ENCODE results near the gene ANTXR1.

ANTXR1 gene

GRCh38 chr2:69217333-69218080, 204.5 kb downstream of the ANTXR1 start:
- no peaks in the 10 kb centered on the region for H3K4me1 ChIP-seq (ENCODE audit: low read depth, poor library complexity, severe bottlenecking)
- no peak overlapping the region for H3K4me2 ChIP-seq

GRCh38 chr2:69221512-69221911, 208.5 kb downstream of the ANTXR1 start:
- no peak overlapping the region for H3K4me2 ChIP-seq
- no peaks in the 10 kb centered on the region for H3K4me1 ChIP-seq (ENCODE audit: low read depth, poor library complexity, severe bottlenecking)
- H2AFZ ChIP-seq (ENCODE audit: low read depth), result no peak overlapping the region
- no peaks in the 10 kb centered on the region for H3K36me3 ChIP-seq (ENCODE audit: insufficient read depth)
- no peak overlapping the region for H3K27ac ChIP-seq
- H3K4me3 ChIP-seq (IDR thresholded peaks at IDR 0.05; ENCODE audit: insufficient read depth, low read depth, low read length), result no peak overlapping the region
- H3K9ac ChIP-seq, result no peak overlapping the region
- H3K27me3 ChIP-seq (ENCODE audit: insufficient read depth, low read depth), result no peaks in the 10 kb centered on the region
- H3K79me2 ChIP-seq (ENCODE audit: insufficient read depth, low read depth), result no peaks in the 10 kb centered on the region
- TF ChIP-seq CTCF (conservative IDR thresholded peaks at IDR 0.05; ENCODE audit: low read depth, low read length), result no peak
- no peaks in the 10 kb centered on the region for H4K20me1 ChIP-seq (ENCODE audit: insufficient read depth)

More at GRCh38 chr2:69217333-69218080, 204.5 kb downstream of the ANTXR1 start:
- Histone ChIP-seq H3K36me3 (ENCODE audit: insufficient read depth) (no peaks in the 10 kb centered on the region), H4K20me1 (ENCODE audit: insufficient read depth) (no peaks in the 10 kb centered on the region), H3K9ac (no peak overlapping the region), H3K27me3 (ENCODE audit: insufficient read depth, low read depth) (no peaks in the 10 kb centered on the region), H3K4me3 (IDR thresholded peaks at IDR 0.05; ENCODE audit: insufficient read depth, low read depth, low read length) (no peak overlapping the region), H3K79me2 (ENCODE audit: insufficient read depth, low read depth) (no peaks in the 10 kb centered on the region), H3K27ac (no peak overlapping the region), H2AFZ (ENCODE audit: low read depth) (no peak overlapping the region)
- TF ChIP-seq CTCF (conservative IDR thresholded peaks at IDR 0.05; ENCODE audit: low read depth, low read length), result no peak

GRCh38 chr2:69221960-69222751, 209.2 kb downstream of the ANTXR1 start:
- no peak overlapping the region for H3K27ac ChIP-seq

More at GRCh38 chr2:69221960-69222751, 209.2 kb downstream of the ANTXR1 start:
- no peaks in the 10 kb centered on the region for H4K20me1 ChIP-seq (ENCODE audit: insufficient read depth)
- H3K27me3 ChIP-seq (ENCODE audit: insufficient read depth, low read depth), result no peaks in the 10 kb centered on the region
- no peaks in the 10 kb centered on the region for H3K36me3 ChIP-seq (ENCODE audit: insufficient read depth)
- TF ChIP-seq CTCF (conservative IDR thresholded peaks at IDR 0.05; ENCODE audit: low read depth, low read length), result no peak
- no peak overlapping the region for H2AFZ ChIP-seq (ENCODE audit: low read depth)
- H3K4me1 ChIP-seq (ENCODE audit: low read depth, poor library complexity, severe bottlenecking), result no peaks in the 10 kb centered on the region
- H3K4me2 ChIP-seq, result no peak overlapping the region
- H3K79me2 ChIP-seq (ENCODE audit: insufficient read depth, low read depth), result no peaks in the 10 kb centered on the region
- no peak overlapping the region for H3K4me3 ChIP-seq (IDR thresholded peaks at IDR 0.05; ENCODE audit: insufficient read depth, low read depth, low read length)
- H3K9ac ChIP-seq, result no peak overlapping the region

Data from KMS-11 (cell line).